HL-60/S4 treated with phorbol 12-myristate 13-acetate at 8.2 ng/mL for 4 days and 3 days (cell line): Measurements from ENCODE around the gene SF1.
"Not testable (repeated sequence)": the region's sequence is repeated elsewhere in the genome, so short reads cannot be mapped to it uniquely, and the experiment has no call there.

Experiments
- in situ Hi-C: fragments of 300-500 bp; cut with MboI; formaldehyde crosslinking; loops from 2 replicates; pipeline ENCODE4 v1.15.0; 2022; ENCODE audit warnings: low sequenced_read_pairs

The SF1 gene

GRCh38 chr11:64778473-64779298 lies at the start of gene SF1:
Gene SF1 (minus strand): TSS chr11:64778542. CDS start chr11:64778392, 150 bp downstream.
- in situ Hi-C loops, result no loop called here

GRCh38 chr11:64827451-64827839 lies 49.1 kb upstream of the SF1 start:
- in situ Hi-C loops, result no loop called here

GRCh38 chr11:64826578-64827450 lies 48.5 kb upstream of the SF1 start:
- in situ Hi-C loops, result no loop called here

- in situ Hi-C loops, result no loop called here
Observed at GRCh38 chr11:64826062-64826461, 47.7 kb upstream of the SF1 start.

- in situ Hi-C loops, result no loop called here
Observed at GRCh38 chr11:64823568-64824119, 45.3 kb upstream of the SF1 start.

- in situ Hi-C loops, result no loop called here
Observed at GRCh38 chr11:64817476-64817875, 39.1 kb upstream of the SF1 start.

- in situ Hi-C loops, result not testable (repeated sequence)
Observed at GRCh38 chr11:64815433-64815832, 37.1 kb upstream of the SF1 start.

GRCh38 chr11:64814712-64815187 lies 36.4 kb upstream of the SF1 start:
- in situ Hi-C loops, result no loop called here

- in situ Hi-C loops, result no loop called here
Observed at GRCh38 chr11:64813826-64814225, 35.5 kb upstream of the SF1 start.

- in situ Hi-C loops, result no loop called here
Observed at GRCh38 chr11:64810891-64811272, 32.5 kb upstream of the SF1 start.

- in situ Hi-C loops, result no loop called here
Observed at GRCh38 chr11:64810271-64810890, 32.0 kb upstream of the SF1 start, which contains the start of gene MEN1. Gene MEN1 (minus strand): TSS chr11:64810551. CDS start chr11:64810109, 442 bp downstream.

- in situ Hi-C loops, result no loop called here
Observed at GRCh38 chr11:64809781-64810241, 31.5 kb upstream of the SF1 start.

- in situ Hi-C loops, result no loop called here
Observed at GRCh38 chr11:64805481-64805880, 27.1 kb upstream of the SF1 start.

- in situ Hi-C loops, result no loop called here
Observed at GRCh38 chr11:64804346-64805210, 26.2 kb upstream of the SF1 start.

GRCh38 chr11:64803846-64804345 lies 25.6 kb upstream of the SF1 start:
- in situ Hi-C loops, result no loop called here

- in situ Hi-C loops, result no loop called here
Observed at GRCh38 chr11:64803158-64803845, 25.0 kb upstream of the SF1 start, which contains the start of gene MAP4K2. Gene MAP4K2 (minus strand): TSS chr11:64803214. CDS start chr11:64803149, 65 bp downstream.

- in situ Hi-C loops, result no loop called here
Observed at GRCh38 chr11:64802370-64803157, 24.2 kb upstream of the SF1 start.
